ENCODE results near the gene C13orf46. TPM values are rescaled to one million over a fixed set of nuclear protein-coding genes. Genes with fewer than 3 reads are reported as not detected.

C13orf46 gene
- total and polyA plus RNA-seq, 10 of the 15 experiments (the other 5 are each of a cell fraction or from before 2014, with no cell fraction given), result 0.01 to 0.18 (median 0.09) TPM; not detected in 6

- Histone ChIP-seq H4K20me1 (ENCODE audit: control insufficient read depth, insufficient read depth) (no peaks in the 10 kb centered on the region), H3K27ac (ENCODE audit: control insufficient read depth, insufficient read depth) (no peak overlapping the region), H3K9me3 (replicated peaks; ENCODE audit: control insufficient read depth, insufficient read depth, low read length) (no peaks in the 10 kb centered on the region), H3K36me3 (ENCODE audit: control insufficient read depth in 2 of 2, insufficient read depth in 2 of 2, low read length in 1 of 2) (no peaks in the 10 kb centered on the region), H3K4me2 (ENCODE audit: control insufficient read depth, insufficient read depth) (no peak overlapping the region), H2AFZ (ENCODE audit: control insufficient read depth, low read depth, low read length) (no peak overlapping the region), H3K27me3 (replicated peaks in 1 of 2; ENCODE audit: control insufficient read depth in 2 of 2, insufficient read depth in 2 of 2, low read length in 1 of 2) (peaks cover 0 to 1% of the 10 kb centered on the region in 2 experiments; a peak in 2 of 4 replicates), H3K9ac (ENCODE audit: control insufficient read depth, insufficient read depth, low read length) (no peak overlapping the region), H3K79me2 (ENCODE audit: control insufficient read depth, insufficient read depth, low read length) (no peaks in the 10 kb centered on the region), H3K4me1 (ENCODE audit: control insufficient read depth, insufficient read depth, low read length) (no peaks in the 10 kb centered on the region), H3K4me3 (no peak overlapping the region)
- 76% methylated on average over 9 of the region's 9 CpGs for WGBS (ENCODE audit: insufficient coverage, insufficient replicate concordance, low lambda C conversion rate, missing lambda C conversion rate)
- in situ Hi-C loops (cut with MboI), result no loop called here
- intact Hi-C loops (cut with micrococcal nuclease; ENCODE audit: unreplicated experiment), result no loop called here
- no TSS peak for BruUV-seq (replicated peaks)
- no peak for ATAC-seq
- TF ChIP-seq YY1 (IDR thresholded peaks at IDR 0.05; ENCODE audit: low read depth, low read length), result no peak
- no peak for TF ChIP-seq MYB (IDR thresholded peaks at IDR 0.05; ENCODE audit: borderline replicate concordance, low read depth, low read length)
- no peak for TF ChIP-seq REST (IDR thresholded peaks at IDR 0.05; ENCODE audit: low read depth, low read length)
- TF ChIP-seq JUND (IDR thresholded peaks at IDR 0.05; ENCODE audit: low read depth, low read length), result no peak
- TF ChIP-seq CHD1 (IDR thresholded peaks at IDR 0.05; ENCODE audit: low read depth, low read length), result no peak
- TF ChIP-seq STAT3 (IDR thresholded peaks at IDR 0.05; ENCODE audit: low read depth, low read length), result no peak
- no peak for TF ChIP-seq DPF2 (IDR thresholded peaks at IDR 0.05)
- TF ChIP-seq HDAC2 (IDR thresholded peaks at IDR 0.05), result no peak
- no peak for TF ChIP-seq PAX5 (IDR thresholded peaks at IDR 0.05; ENCODE audit: borderline replicate concordance, low read depth, low read length)
- no peak for TF ChIP-seq PBX3 (IDR thresholded peaks at IDR 0.05; ENCODE audit: insufficient replicate concordance, low read depth, low read length)
- TF ChIP-seq SUPT20H (IDR thresholded peaks at IDR 0.05; ENCODE audit: borderline replicate concordance, control insufficient read depth, low read depth, low read length), result no peak
- TF ChIP-seq WRNIP1 (IDR thresholded peaks at IDR 0.05; ENCODE audit: borderline replicate concordance, low read depth, low read length), result no peak
- TF ChIP-seq PAX8 (IDR thresholded peaks at IDR 0.05), result no peak
- TF ChIP-seq PKNOX1 (IDR thresholded peaks at IDR 0.05), result no peak
- ChIA-PET SMC1A (ENCODE audit: uncharacterized antibody, unreplicated experiment) (interaction anchor here (1.2 kb wide), 1 partner anchor 20 kb away, joined by 3 read pairs; no protein-coding TSS in a partner anchor), RAD21 (ENCODE audit: unreplicated experiment) (no interaction called here), CTCF (no interaction called here), POLR2A (no interaction called here)
- no peak for DNase-seq (ENCODE audit: low read depth, low spot score)
- no peak for FAIRE-seq
Measured at GRCh38 chr13:113903912-113904311, 70.0 kb downstream of the C13orf46 start.
